Measurements from ENCODE around the gene EPN2. TPM values are rescaled to one million over a fixed set of nuclear protein-coding genes. Genes with fewer than 3 reads are reported as not detected.

The EPN2 gene
- total RNA-seq, 2 donors from 2014 or later, result 28.7 to 47.9 TPM

DNA sequence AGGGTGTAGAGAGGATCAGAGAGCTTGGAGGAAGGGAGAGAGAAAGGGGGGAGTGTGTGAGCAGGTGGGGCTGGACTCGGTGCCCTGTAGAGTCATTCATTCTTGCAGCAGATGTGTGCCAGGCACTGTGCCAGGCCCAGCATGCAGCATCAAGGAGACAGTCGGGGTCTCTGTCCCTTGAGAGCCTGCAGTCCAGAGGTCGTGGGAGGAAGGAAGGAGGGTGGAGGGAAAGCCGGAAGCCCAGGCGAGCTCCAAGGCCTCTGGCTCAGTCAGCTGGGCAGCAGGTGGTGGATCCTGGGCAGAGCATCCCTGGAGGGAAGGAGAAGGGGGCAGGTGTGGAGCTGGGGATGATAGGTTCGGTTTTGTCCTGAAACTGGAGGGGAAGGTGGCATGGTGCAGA is 27.5 kb downstream of the EPN2 start:
- TF ChIP-seq, protein P1, sequence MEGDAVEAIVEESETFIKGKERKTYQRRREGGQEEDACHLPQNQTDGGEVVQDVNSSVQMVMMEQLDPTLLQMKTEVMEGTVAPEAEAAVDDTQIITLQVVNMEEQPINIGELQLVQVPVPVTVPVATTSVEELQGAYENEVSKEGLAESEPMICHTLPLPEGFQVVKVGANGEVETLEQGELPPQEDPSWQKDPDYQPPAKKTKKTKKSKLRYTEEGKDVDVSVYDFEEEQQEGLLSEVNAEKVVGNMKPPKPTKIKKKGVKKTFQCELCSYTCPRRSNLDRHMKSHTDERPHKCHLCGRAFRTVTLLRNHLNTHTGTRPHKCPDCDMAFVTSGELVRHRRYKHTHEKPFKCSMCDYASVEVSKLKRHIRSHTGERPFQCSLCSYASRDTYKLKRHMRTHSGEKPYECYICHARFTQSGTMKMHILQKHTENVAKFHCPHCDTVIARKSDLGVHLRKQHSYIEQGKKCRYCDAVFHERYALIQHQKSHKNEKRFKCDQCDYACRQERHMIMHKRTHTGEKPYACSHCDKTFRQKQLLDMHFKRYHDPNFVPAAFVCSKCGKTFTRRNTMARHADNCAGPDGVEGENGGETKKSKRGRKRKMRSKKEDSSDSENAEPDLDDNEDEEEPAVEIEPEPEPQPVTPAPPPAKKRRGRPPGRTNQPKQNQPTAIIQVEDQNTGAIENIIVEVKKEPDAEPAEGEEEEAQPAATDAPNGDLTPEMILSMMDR (IDR thresholded peaks at IDR 0.05), result no peak
- Histone ChIP-seq H3K4me1 (ENCODE audit: control insufficient read depth in 1 of 2, low read depth in 2 of 2) (peaks cover 48 to 72% of the 10 kb centered on the region in 2 donors), H3K36me3 (no peaks in the 10 kb centered on the region), H3K9me3 (no peaks in the 10 kb centered on the region), H3K27ac (peak overlapping the region; percentile 80 to 85), H3K4me3 (no peak overlapping the region), H3K27me3 (replicated peaks; ENCODE audit: insufficient read depth) (no peaks in the 10 kb centered on the region)
- no peak for DNase-seq (ENCODE audit: low spot score)
- ATAC-seq (ENCODE audit: insufficient number of reproducible peaks, low FRiP score, low read depth), result no peak

DNA sequence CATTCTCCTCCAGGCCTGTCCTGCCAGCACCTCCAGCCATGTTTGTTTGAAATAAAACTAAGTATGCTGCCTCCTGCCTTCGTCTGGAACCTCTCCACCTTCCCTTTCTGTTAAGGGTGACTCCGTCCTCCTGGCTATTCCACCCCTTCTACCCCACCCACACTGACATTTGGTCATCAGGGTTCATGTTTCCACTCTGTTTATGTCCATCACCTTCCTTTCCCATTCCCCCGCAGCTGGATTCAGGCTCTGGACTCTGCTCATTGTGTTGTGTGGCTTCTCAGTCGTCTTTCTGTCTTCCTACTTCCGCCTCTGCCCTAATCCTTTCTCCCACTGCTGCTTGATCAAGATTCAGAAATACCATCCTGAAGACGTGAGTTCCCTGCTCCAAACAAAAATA is 28.6 kb downstream of the EPN2 start:
- no peak overlapping the region for H3K27ac ChIP-seq
- TF ChIP-seq, protein P1 (IDR thresholded peaks at IDR 0.05), result no peak
- ATAC-seq (ENCODE audit: insufficient number of reproducible peaks, low FRiP score, low read depth), result no peak

DNA sequence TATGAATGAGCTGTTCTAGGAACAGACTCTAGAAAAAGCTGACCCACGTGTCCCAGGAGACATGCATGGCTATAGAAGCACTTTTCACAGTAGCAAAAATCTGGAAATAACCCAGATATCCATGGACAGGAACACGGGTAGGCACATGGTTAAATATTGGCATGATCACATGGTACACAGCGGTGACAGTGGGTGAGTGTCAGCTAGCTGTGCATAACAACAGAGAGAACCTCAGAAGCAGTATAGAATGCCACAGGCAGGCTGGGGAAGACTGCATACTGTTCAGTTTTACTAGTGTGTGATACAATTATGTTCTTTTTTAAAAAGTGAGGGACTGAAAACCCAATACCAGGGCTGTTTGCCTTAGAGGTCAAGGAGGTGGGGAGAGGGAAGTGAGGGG is 31.4 kb downstream of the EPN2 start:
- DNase-seq (ENCODE audit: low spot score) (no peak), ATAC-seq (ENCODE audit: insufficient number of reproducible peaks, low FRiP score, low read depth) (no peak)
- H3K9me3 ChIP-seq, result no peaks in the 10 kb centered on the region
- H3K27ac ChIP-seq, result no peak overlapping the region
- H3K4me1 ChIP-seq (ENCODE audit: control insufficient read depth in 1 of 2, low read depth in 2 of 2), result peaks cover 42 to 76% of the 10 kb centered on the region in 2 donors
- TF ChIP-seq, protein P1 (IDR thresholded peaks at IDR 0.05), result no peak
- H3K36me3 ChIP-seq, result no peaks in the 10 kb centered on the region
- H3K4me3 ChIP-seq, result no peak overlapping the region
- no peaks in the 10 kb centered on the region for H3K27me3 ChIP-seq (replicated peaks; ENCODE audit: insufficient read depth)

More for the DNA sequence above, 28.6 kb downstream of the EPN2 start:
- no peak for DNase-seq (ENCODE audit: low spot score)
- Histone ChIP-seq H3K27me3 (replicated peaks; ENCODE audit: insufficient read depth) (no peaks in the 10 kb centered on the region), H3K36me3 (no peaks in the 10 kb centered on the region), H3K9me3 (no peaks in the 10 kb centered on the region), H3K4me3 (no peak overlapping the region), H3K4me1 (ENCODE audit: control insufficient read depth in 1 of 2, low read depth in 2 of 2) (peaks cover 50 to 81% of the 10 kb centered on the region in 2 donors)

DNA sequence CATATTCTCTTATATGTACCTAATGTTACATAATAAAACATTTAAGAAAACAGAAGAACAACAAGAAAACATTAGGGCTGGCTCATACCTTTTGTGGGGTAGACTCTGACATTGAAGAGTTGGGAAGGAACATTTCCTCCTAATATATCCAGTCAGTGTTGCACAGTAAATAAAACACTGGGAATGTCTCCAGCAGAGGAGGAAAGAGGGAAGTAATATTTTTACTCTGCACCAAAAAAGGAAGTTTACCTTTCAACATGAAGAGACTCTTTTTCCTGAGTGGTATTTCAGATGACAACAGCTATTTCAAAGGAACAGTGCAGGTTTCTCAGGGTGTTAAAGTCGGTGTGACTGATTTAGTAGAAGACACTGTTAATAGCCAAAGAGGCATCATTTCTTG is 31.9 kb downstream of the EPN2 start:
- H3K4me3 ChIP-seq, result no peak overlapping the region
- peaks cover 37 to 71% of the 10 kb centered on the region in 2 donors for H3K4me1 ChIP-seq (ENCODE audit: control insufficient read depth in 1 of 2, low read depth in 2 of 2)
- no peak overlapping the region for H3K27ac ChIP-seq
- ATAC-seq (ENCODE audit: insufficient number of reproducible peaks, low FRiP score, low read depth), result no peak
- no peaks in the 10 kb centered on the region for H3K36me3 ChIP-seq
- DNase-seq (ENCODE audit: low spot score), result no peak
- TF ChIP-seq, protein P1 (IDR thresholded peaks at IDR 0.05), result no peak
- no peaks in the 10 kb centered on the region for H3K9me3 ChIP-seq
- H3K27me3 ChIP-seq (replicated peaks; ENCODE audit: insufficient read depth), result no peaks in the 10 kb centered on the region

DNA sequence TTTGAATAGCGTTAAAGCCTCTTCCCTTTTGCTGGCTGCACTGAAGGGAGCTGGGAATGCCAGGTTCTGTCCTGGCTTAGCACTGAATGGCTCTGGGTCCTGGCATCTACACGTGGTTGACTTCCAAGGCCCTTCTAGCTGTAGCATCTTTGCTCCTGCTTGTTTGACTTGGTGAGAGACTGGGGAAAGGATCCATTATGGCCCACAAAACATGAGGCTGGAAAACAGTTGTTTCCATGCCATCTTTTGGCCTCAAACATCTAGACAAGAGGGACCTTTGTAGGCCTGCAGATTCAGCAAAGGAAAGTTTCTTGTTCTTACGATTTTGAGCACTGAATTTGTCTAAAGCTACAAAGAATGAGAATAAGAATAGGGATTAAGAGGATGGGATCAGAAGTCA is 32.5 kb downstream of the EPN2 start:
- Histone ChIP-seq H3K4me1 (ENCODE audit: control insufficient read depth in 1 of 2, low read depth in 2 of 2) (peaks cover 31 to 65% of the 10 kb centered on the region in 2 donors), H3K9me3 (no peaks in the 10 kb centered on the region)

More for the DNA sequence above, 32.5 kb downstream of the EPN2 start:
- Histone ChIP-seq H3K36me3 (no peaks in the 10 kb centered on the region), H3K27ac (no peak overlapping the region), H3K4me3 (no peak overlapping the region), H3K27me3 (replicated peaks; ENCODE audit: insufficient read depth) (no peaks in the 10 kb centered on the region)
- DNase-seq (ENCODE audit: low spot score) (no peak), ATAC-seq (ENCODE audit: insufficient number of reproducible peaks, low FRiP score, low read depth) (no peak)
- TF ChIP-seq, protein P1 (IDR thresholded peaks at IDR 0.05), result no peak
